GM18511 (cell line): Measurements from ENCODE around the gene SPEG.
"Not testable (repeated sequence)": the region's sequence is repeated elsewhere in the genome, so short reads cannot be mapped to it uniquely, and the experiment has no call there.

Experiments used
- ATAC-seq: cut with Tn5 transposase; IDR thresholded peaks from one replicate; pipeline ENCODE4 v1.9.1; 2021; ENCODE audit warnings: mild to moderate bottlenecking, moderate library complexity; ENCODE audit not compliant: unreplicated experiment

Gene SPEG

GRCh38 chr2:219404291-219404910 is 30.2 kb upstream of the SPEG start:
- ATAC-seq = no peak

- no peak for ATAC-seq
Measured at GRCh38 chr2:219404954-219405353, 29.7 kb upstream of the SPEG start.

- ATAC-seq = no peak
Measured at GRCh38 chr2:219405451-219405850, 29.2 kb upstream of the SPEG start.

- ATAC-seq = no peak
Measured at GRCh38 chr2:219405958-219406860, 28.4 kb upstream of the SPEG start.

- no peak for ATAC-seq
Measured at GRCh38 chr2:219406861-219407230, 27.8 kb upstream of the SPEG start.

GRCh38 chr2:219407343-219407742 is 27.3 kb upstream of the SPEG start:
- ATAC-seq = not testable (repeated sequence)

GRCh38 chr2:219408204-219408603 is 26.4 kb upstream of the SPEG start:
- no peak for ATAC-seq

- no peak for ATAC-seq
Measured at GRCh38 chr2:219408631-219409030, 26.0 kb upstream of the SPEG start.

GRCh38 chr2:219409619-219410018 is 25.0 kb upstream of the SPEG start:
- no peak for ATAC-seq

- no peak for ATAC-seq
Measured at GRCh38 chr2:219410390-219410789, 24.3 kb upstream of the SPEG start.

- no peak for ATAC-seq
Measured at GRCh38 chr2:219414857-219415256, 19.8 kb upstream of the SPEG start.

GRCh38 chr2:219415580-219416234 is 18.9 kb upstream of the SPEG start:
- no peak for ATAC-seq

GRCh38 chr2:219416235-219416602 is 18.4 kb upstream of the SPEG start:
- ATAC-seq = no peak

- ATAC-seq = no peak
Measured at GRCh38 chr2:219416938-219417337, 17.7 kb upstream of the SPEG start.

GRCh38 chr2:219417374-219417773 is 17.3 kb upstream of the SPEG start:
- ATAC-seq = no peak

GRCh38 chr2:219418155-219419011 is 16.3 kb upstream of the SPEG start, which contains the start of gene DES:
TSS of gene DES (plus strand) at chr2:219418377. CDS start at chr2:219418463, 86 bp downstream.
- no peak for ATAC-seq

- no peak for ATAC-seq
Measured at GRCh38 chr2:219419012-219419324, 15.7 kb upstream of the SPEG start.

GRCh38 chr2:219419331-219420197 is 15.1 kb upstream of the SPEG start:
- ATAC-seq = no peak

GRCh38 chr2:219420687-219421086 is 14.0 kb upstream of the SPEG start:
- ATAC-seq = no peak

GRCh38 chr2:219421323-219421722 is 13.3 kb upstream of the SPEG start:
- no peak for ATAC-seq
